Measurements from ENCODE around the gene ZBTB7B.

DNA sequence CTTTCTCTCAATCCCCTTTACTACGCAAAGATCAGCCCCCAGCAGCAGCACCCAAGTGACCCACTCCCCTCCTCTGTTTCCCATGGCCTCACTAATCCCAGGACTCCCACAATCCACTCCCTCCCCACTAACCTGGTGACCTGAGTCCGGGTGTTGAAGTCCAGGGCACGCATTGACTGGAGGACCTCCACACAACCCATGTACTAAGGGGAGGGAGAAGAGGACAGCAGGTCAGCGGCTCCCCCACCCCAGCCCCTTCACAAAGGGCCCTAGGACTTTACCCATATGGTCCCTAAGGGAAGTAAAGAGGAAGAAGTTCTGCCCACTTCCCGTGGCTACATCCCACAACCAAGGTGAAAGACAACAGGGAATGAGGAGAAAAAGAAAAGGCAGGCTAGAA is 33.4 kb upstream of the ZBTB7B start:
- TF ChIP-seq GATA2 (IDR thresholded peaks at IDR 0.05; ENCODE audit: low read depth, low read length): no peak
- no peak for TF ChIP-seq GATA3 (IDR thresholded peaks at IDR 0.05; ENCODE audit: low read depth, low read length)

Data from SH-SY5Y (cell line).